Measurements from ENCODE around the gene KDELR1.

Gene KDELR1

GRCh38 chr19:48332662-48333466 lies 58.5 kb downstream of the KDELR1 start:
- Histone ChIP-seq H4K20me1 (ENCODE audit: control insufficient read depth, insufficient read depth, low read depth, low read length) (no peaks in the 10 kb centered on the region), H3K9me3 (ENCODE audit: control insufficient read depth, insufficient read depth, low read length) (peaks cover 8% of the 10 kb centered on the region), H3K79me2 (ENCODE audit: control insufficient read depth, low read length) (peaks cover 12% of the 10 kb centered on the region), H3K9me2 (replicated peaks; ENCODE audit: control insufficient read depth, low read length) (no peaks in the 10 kb centered on the region), H3K27me3 (ENCODE audit: control insufficient read depth, low read length) (no peaks in the 10 kb centered on the region), H3K4me3 (ENCODE audit: low read length) (peak overlapping the region; percentile 76), H3K4me1 (ENCODE audit: control insufficient read depth, low read length) (peaks cover 58% of the 10 kb centered on the region), H3K4me2 (ENCODE audit: low read length) (peak overlapping the region; percentile 82), H3F3A (ENCODE audit: control insufficient read depth, insufficient read depth) (peaks cover 19% of the 10 kb centered on the region), H3K36me3 (ENCODE audit: control insufficient read depth, low read length) (peaks cover 14% of the 10 kb centered on the region), H3K27ac (ENCODE audit: low read depth, low read length) (peak overlapping the region; percentile 89)
- no peak for TF ChIP-seq EZH2phosphoT487 (IDR thresholded peaks at IDR 0.05; ENCODE audit: borderline replicate concordance, low read length)

All from DOHH2 (cell line).